ENCODE measurements around the gene COL4A2.

COL4A2 gene

DNA sequence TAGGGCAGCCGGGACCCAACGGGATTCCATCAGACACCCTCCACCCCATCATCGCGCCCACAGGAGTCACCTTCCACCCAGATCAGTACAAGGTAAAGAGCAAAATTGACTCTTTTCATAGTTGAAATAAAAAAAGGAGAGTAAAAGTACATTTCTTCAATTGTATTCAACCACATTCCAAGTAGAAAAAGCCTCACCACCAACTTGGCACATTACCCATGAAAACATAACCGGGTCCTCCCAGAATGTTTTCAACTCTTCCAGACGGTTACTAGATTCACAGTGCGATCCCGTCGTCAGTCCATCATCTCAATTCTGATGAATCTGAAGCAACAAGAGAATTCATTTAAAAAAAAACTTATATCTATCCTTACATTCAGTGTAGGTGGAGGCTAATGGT lies 129.2 kb downstream of the COL4A2 start:
- peaks cover 91% of the 10 kb centered on the region for H3K36me3 ChIP-seq (replicated peaks)
- TF ChIP-seq, protein P1, sequence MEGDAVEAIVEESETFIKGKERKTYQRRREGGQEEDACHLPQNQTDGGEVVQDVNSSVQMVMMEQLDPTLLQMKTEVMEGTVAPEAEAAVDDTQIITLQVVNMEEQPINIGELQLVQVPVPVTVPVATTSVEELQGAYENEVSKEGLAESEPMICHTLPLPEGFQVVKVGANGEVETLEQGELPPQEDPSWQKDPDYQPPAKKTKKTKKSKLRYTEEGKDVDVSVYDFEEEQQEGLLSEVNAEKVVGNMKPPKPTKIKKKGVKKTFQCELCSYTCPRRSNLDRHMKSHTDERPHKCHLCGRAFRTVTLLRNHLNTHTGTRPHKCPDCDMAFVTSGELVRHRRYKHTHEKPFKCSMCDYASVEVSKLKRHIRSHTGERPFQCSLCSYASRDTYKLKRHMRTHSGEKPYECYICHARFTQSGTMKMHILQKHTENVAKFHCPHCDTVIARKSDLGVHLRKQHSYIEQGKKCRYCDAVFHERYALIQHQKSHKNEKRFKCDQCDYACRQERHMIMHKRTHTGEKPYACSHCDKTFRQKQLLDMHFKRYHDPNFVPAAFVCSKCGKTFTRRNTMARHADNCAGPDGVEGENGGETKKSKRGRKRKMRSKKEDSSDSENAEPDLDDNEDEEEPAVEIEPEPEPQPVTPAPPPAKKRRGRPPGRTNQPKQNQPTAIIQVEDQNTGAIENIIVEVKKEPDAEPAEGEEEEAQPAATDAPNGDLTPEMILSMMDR (IDR thresholded peaks at IDR 0.05; ENCODE audit: low read depth, low read length, missing control alignments) = no peak
- DNase-seq = peak; percentile 79

DNA sequence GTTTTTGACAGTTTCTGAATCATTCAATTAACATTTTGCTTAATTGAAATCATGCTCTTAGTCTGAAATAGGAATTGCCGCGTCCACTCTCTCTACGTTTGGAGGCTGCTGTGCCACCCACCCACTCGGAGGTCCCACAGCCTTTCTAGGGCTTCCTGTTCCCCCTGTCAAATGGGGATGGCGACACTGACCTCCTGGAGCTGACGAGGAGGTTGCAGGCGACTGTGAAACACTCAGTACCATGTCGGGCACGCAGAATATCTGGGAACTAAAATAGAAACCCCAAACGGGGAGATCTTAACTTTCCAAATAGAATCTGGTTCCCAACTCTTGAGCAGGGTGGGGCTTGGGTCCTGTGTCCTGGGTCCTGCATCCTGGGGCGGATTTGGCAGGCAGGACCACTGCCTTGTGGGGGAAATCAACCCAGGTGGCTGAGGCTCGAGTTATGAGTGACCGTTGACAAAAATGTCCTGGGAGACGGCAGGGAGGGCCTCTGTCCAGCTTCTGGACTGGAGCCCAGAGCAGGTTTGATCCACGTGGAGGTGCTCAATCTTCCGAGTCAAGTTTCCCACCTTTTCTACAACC lies 129.8 kb downstream of the COL4A2 start:
- Histone ChIP-seq H3K4me3 (ENCODE audit: low read depth, low read length) (no peak overlapping the region), H3K36me3 (replicated peaks) (peaks cover 90% of the 10 kb centered on the region), H3K27me3 (replicated peaks) (no peaks in the 10 kb centered on the region), H3K27ac (peak overlapping the region; percentile 12)
- DNase-seq = no peak
- TF ChIP-seq, protein P1 (IDR thresholded peaks at IDR 0.05; ENCODE audit: low read depth, low read length, missing control alignments) = no peak
- in situ Hi-C loops (cut with HindIII; ENCODE audit: low pct_ligation_motif_present, low sequenced_read_pairs) = no loop called here

More for the DNA sequence above, 129.2 kb downstream of the COL4A2 start:
- H3K4me3 ChIP-seq (ENCODE audit: low read depth, low read length) = no peak overlapping the region
- no peaks in the 10 kb centered on the region for H3K27me3 ChIP-seq (replicated peaks)
- H3K27ac ChIP-seq = peak overlapping the region; percentile 49
- in situ Hi-C loops (cut with HindIII; ENCODE audit: low pct_ligation_motif_present, low sequenced_read_pairs) = no loop called here

DNA sequence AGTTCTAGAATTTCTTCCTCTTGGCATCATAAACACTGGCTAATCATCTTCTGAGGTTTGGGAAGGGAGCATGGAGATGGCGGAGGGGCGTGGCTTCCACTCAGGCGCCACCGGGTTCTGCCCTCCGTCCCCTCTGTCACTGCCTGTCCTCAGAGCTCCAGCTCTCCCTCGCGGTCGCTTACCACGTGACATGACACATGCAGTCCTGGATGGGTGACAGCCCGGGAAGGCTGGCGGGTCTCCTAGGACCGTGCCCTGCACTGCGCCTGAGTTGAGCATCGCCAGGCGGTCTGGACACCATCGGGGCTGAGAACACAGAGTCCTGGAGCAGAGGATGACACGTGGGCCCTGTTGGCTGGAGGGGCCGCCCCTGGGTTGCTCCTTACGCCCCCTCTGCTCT lies 131.1 kb downstream of the COL4A2 start:
- H3K36me3 ChIP-seq (replicated peaks) = peaks cover 85% of the 10 kb centered on the region
- no peaks in the 10 kb centered on the region for H3K27me3 ChIP-seq (replicated peaks)
- in situ Hi-C loops (cut with HindIII; ENCODE audit: low pct_ligation_motif_present, low sequenced_read_pairs) = no loop called here
- no peak overlapping the region for H3K27ac ChIP-seq
- DNase-seq = no peak
- no peak overlapping the region for H3K4me3 ChIP-seq (ENCODE audit: low read depth, low read length)
- TF ChIP-seq, protein P1 (IDR thresholded peaks at IDR 0.05; ENCODE audit: low read depth, low read length, missing control alignments) = no peak

DNA sequence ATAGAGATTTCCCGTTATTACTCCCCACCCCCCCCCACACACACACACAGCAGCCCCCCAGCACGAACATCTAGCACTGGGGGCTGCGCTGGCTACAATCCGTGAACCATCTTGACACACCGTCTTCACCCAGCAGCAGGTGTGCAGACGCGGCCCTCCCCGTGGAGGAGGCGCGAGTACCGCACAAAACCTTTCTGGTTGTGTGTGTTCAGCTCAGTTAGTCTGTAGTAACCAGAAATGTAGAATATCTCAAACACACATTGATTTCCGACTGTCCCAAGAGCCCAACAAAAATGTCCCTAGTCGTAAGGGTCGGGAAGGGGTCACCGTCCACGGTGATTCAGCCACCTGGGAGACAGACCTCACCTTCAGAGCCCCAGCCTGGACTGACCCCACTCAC lies 131.7 kb downstream of the COL4A2 start:
- TF ChIP-seq, protein P1 (IDR thresholded peaks at IDR 0.05; ENCODE audit: low read depth, low read length, missing control alignments) = no peak
- in situ Hi-C loops (cut with HindIII; ENCODE audit: low pct_ligation_motif_present, low sequenced_read_pairs) = no loop called here
- Histone ChIP-seq H3K27ac (no peak overlapping the region), H3K4me3 (ENCODE audit: low read depth, low read length) (no peak overlapping the region), H3K36me3 (replicated peaks) (peaks cover 80% of the 10 kb centered on the region), H3K27me3 (replicated peaks) (no peaks in the 10 kb centered on the region)
- DNase-seq = no peak

DNA sequence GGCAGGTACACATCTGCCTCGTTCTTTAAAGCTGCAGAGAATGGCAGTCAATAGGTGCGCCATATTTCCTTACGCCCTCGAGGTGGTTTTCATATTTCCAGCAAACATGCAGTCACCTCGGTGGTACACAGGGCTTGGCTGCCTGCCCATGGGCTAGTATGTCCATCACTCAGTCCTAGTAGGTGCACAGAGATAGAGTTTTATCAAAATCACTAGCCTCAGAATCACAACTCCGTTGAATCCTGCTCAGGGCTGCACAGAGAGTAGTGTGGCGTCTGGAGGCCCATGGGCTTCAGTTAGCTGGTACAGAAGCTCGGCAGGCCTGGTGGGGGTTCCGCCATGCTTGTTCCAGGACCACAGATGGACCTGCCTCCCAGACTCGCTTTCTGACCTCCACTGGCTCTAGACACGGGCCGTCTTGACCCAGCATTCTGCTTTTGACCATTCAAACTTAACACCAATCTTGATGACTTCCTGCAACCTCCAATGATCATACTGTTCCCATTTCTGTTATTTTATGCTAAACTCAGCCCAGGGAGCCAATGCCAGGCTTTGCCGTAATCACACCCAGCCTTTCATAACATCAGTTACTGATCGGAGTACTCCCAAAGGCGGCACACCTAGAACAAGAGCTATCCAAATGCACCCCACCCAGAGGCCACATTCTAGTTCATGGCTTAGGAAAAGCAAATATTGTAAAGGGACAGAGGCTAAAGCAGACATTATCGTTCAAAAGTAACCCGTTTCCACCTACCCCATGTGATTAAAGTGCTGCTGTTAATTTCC lies 134.1 kb downstream of the COL4A2 start:
- no peak for DNase-seq
- Histone ChIP-seq H3K27ac (no peak overlapping the region), H3K27me3 (replicated peaks) (no peaks in the 10 kb centered on the region), H3K4me3 (ENCODE audit: low read depth, low read length) (no peak overlapping the region), H3K36me3 (replicated peaks) (peaks cover 80% of the 10 kb centered on the region)
- TF ChIP-seq, protein P1 (IDR thresholded peaks at IDR 0.05; ENCODE audit: low read depth, low read length, missing control alignments) = no peak
- in situ Hi-C loops (cut with HindIII; ENCODE audit: low pct_ligation_motif_present, low sequenced_read_pairs) = no loop called here
